K562 (cell line): ENCODE measurements around the gene VWA3A. TPM values are rescaled to one million over a fixed set of nuclear protein-coding genes. Genes with fewer than 3 reads are reported as not detected.

Source experiments
- ASH1L ChIP-seq: fragments of 450-650 bp; IDR thresholded peaks from 2 replicates; pipeline ENCODE4 v1.6.1; 2018; ENCODE audit warnings: borderline replicate concordance, mild to moderate bottlenecking, low read depth; ENCODE audit not compliant: partially characterized antibody
- ETV6 ChIP-seq, 3 experiments: fragments of 150-350 bp in 1 of 3; sonication (generic) in 1 of 3; formaldehyde crosslinking in 1 of 3; IDR thresholded peaks; 2 replicates each; pipeline versions ENCODE4 v1.6.1 to v1.8.0; 2014 to 2022; ENCODE audit warnings: borderline replicate concordance in 2 of 3, low read depth in 2 of 3, antibody characterized with exemption in 1 of 3, low read length in 1 of 3, mild to moderate bottlenecking in 1 of 3, missing genetic modification reagents in 1 of 3
- HNRNPLL ChIP-seq: fragments of 200-400 bp; formaldehyde crosslinking; IDR thresholded peaks from 2 replicates; pipeline ENCODE4 v1.6.1; 2017; ENCODE audit warnings: low read length, low read depth, mild to moderate bottlenecking; ENCODE audit not compliant: poor library complexity, severe bottlenecking
- IRF2 ChIP-seq: sonication (generic); formaldehyde crosslinking; IDR thresholded peaks from 2 replicates; pipeline ENCODE4 v1.8.1; 2022; ENCODE audit warnings: mild to moderate bottlenecking, missing genetic modification reagents
- MNT ChIP-seq, 2 experiments: fragments of 450-650 bp; conservative IDR thresholded peaks; 2 replicates each; pipeline ENCODE4 v1.6.1; 2017; ENCODE audit warnings: mild to moderate bottlenecking in 2 of 2, moderate library complexity in 2 of 2
- MTA3 ChIP-seq: fragments of 450-650 bp; formaldehyde crosslinking; IDR thresholded peaks from 2 replicates; pipeline ENCODE4 v1.6.1; 2017; ENCODE audit warnings: mild to moderate bottlenecking, borderline replicate concordance
- MYC ChIP-seq, 2 experiments: fragments of 250-450 bp in 1 of 2; sonication (Bioruptor Pico) in 1 of 2; IDR thresholded peaks; 2 replicates each; pipeline versions ENCODE4 v1.5.1 to v1.6.1; 2012 to 2021; ENCODE audit warnings: low read depth in 2 of 2, borderline replicate concordance in 1 of 2, improper control_type of control experiment in 1 of 2, low read length in 1 of 2, mild to moderate bottlenecking in 1 of 2, moderate library complexity in 1 of 2
- NCOA1 ChIP-seq: fragments of 450-650 bp; IDR thresholded peaks from 2 replicates; pipeline ENCODE4 v1.6.1; 2016; ENCODE audit warnings: low read depth
- NR1H2 ChIP-seq: sonication (generic); formaldehyde crosslinking; IDR thresholded peaks from 2 replicates; pipeline ENCODE4 v1.4.0; 2020; ENCODE audit warnings: mild to moderate bottlenecking, missing genetic modification reagents
- PHF20 ChIP-seq: fragments of 450-650 bp; IDR thresholded peaks from 2 replicates; pipeline ENCODE4 v1.6.1; 2018; ENCODE audit not compliant: partially characterized antibody
- RBM17 ChIP-seq: fragments of 200-400 bp; formaldehyde crosslinking; IDR thresholded peaks from 2 replicates; pipeline ENCODE4 v1.6.1; 2017; ENCODE audit warnings: low read depth, mild to moderate bottlenecking, low read length, borderline replicate concordance
- RBM25 ChIP-seq: fragments of 200-400 bp; formaldehyde crosslinking; IDR thresholded peaks from 2 replicates; pipeline ENCODE4 v1.6.1; 2018; ENCODE audit warnings: low read length, low read depth, moderate library complexity; ENCODE audit not compliant: severe bottlenecking
- THRB ChIP-seq: fragments of 450-650 bp; formaldehyde crosslinking; conservative IDR thresholded peaks from 2 replicates; pipeline ENCODE4 v1.4.0; 2022; ENCODE audit warnings: mild to moderate bottlenecking, missing genetic modification characterization
- YY1 ChIP-seq, 3 experiments: IDR thresholded peaks; 2 replicates each; pipeline ENCODE4 v1.6.1; 2011; ENCODE audit warnings: low read length in 2 of 3, mild to moderate bottlenecking in 2 of 3, moderate library complexity in 2 of 3, borderline replicate concordance in 1 of 3, control low read depth in 1 of 3, low read depth in 1 of 3; ENCODE audit not compliant: insufficient read depth in 3 of 3, insufficient replicate concordance in 2 of 3, control insufficient read depth in 1 of 3, insufficient read length in 1 of 3; ENCODE audit errors: extremely low read depth in 1 of 3
- ZBTB12 ChIP-seq: fragments of 250-450 bp; sonication (Bioruptor Pico); IDR thresholded peaks from 2 replicates; pipeline ENCODE4 v1.4.0; 2020
- ZBTB7A ChIP-seq: IDR thresholded peaks from 2 replicates; pipeline ENCODE4 v1.6.1; 2011; ENCODE audit warnings: low read depth, mild to moderate bottlenecking, low read length, moderate library complexity, borderline replicate concordance; ENCODE audit not compliant: control insufficient read depth
- ZEB2 ChIP-seq: fragments of 450-650 bp; IDR thresholded peaks from 2 replicates; pipeline ENCODE4 v1.6.1; 2016
- ZNF121 ChIP-seq: sonication (generic); formaldehyde crosslinking; conservative IDR thresholded peaks from 2 replicates; pipeline ENCODE4 v1.8.0; 2022; ENCODE audit warnings: missing genetic modification reagents
- ZNF143 ChIP-seq: sonication (generic); formaldehyde crosslinking; IDR thresholded peaks from 2 replicates; pipeline ENCODE4 v1.9.0; 2022; ENCODE audit warnings: mild to moderate bottlenecking, missing genetic modification reagents
- ZNF174 ChIP-seq: fragments of 250-450 bp; sonication (Bioruptor Pico); IDR thresholded peaks from 2 replicates; pipeline ENCODE4 v1.4.0; 2020; ENCODE audit warnings: mild to moderate bottlenecking
- ZNF316 ChIP-seq: fragments of 450-650 bp; IDR thresholded peaks from 2 replicates; pipeline ENCODE4 v1.6.1; 2016
- ZNF707 ChIP-seq: fragments of 250-450 bp; sonication (Bioruptor Pico); conservative IDR thresholded peaks from 2 replicates; pipeline ENCODE4 v1.8.0; 2022; ENCODE audit warnings: inconsistent platforms, mild to moderate bottlenecking, moderate library complexity
- polyA plus RNA-seq, 8 experiments: library from polyadenylated mRNA; depleted of rRNA in 4 of 8; stranded (reverse) in 5 of 8; unstranded in 3 of 8; fragments of >200 nt; fragmentation: Nextera tagmentation in 2 of 8; fragmentation: Illumina TruSeq in 1 of 8; extraction: Ambion mirVana in 2 of 8; extraction: Trizol in 1 of 8; gene quantifications; 2 replicates each; pipeline versions ENCODE4 v1.2.1 to v1.2.3, GENCODE V29; 2011 to 2014; ENCODE audit warnings: inconsistent platforms in 1 of 8, missing spikeins in 1 of 8
- total RNA-seq, 7 experiments: library from RNA; depleted of rRNA in 6 of 7; stranded (reverse); fragments of >200 nt in 6 of 7; fragmentation: Illumina TruSeq in 2 of 7; extraction: Trizol in 2 of 7; gene quantifications; 2 replicates each; pipeline versions ENCODE4 v1.2.1 to v1.2.3, GENCODE V29; 2011 to 2021; ENCODE audit warnings: low replicate concordance in 1 of 7

VWA3A gene
- total and polyA plus RNA-seq, 9 of the 15 experiments (the other 6 are each of a cell fraction or from before 2014, with no cell fraction given): not detected

DNA sequence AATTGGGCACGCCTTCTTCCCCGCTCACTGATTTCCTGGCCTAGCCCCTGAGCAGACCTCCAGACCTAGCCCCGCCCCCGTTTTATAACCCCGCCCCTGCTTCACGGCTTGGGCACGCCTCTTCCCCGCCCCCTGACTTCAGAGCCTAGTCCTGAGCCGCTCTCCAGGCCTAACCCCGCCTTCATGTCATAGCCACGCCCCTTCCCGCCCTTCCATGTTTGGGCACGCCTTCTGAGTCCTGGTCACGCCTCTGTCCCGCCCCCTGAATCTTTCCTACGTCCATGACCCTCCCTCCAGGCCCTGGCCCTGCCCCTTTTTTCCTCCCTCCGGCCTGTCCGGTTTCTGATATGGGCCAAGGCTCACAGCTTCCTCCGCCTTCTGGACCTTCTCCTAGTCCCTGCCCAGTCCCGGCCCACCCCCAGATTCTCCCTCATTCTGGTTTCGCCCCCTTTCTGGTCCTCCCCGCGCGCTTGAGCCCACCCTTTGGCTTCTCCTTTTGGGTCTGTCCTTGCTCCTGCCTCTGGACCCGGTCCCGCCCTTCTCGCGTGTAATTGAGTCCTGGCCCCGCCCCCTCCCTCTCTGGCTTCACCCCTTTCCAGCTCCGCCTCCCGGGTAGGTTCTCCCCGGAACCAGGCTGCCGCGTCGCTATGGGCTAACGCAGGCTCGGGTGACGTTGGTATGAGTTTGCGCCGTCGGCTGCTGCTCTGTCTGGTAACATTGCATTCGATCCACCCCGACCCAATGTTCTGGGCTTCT is 98.6 kb downstream of the VWA3A start (continued):
- peak; percentile 48 to 70 for TF ChIP-seq MNT (conservative IDR thresholded peaks at IDR 0.05)
- 0 out of 2 replicates have a peak, but pooled peaks have one; percentile 3 for TF ChIP-seq ZNF316
- no peak for TF ChIP-seq NR1H2 (CRISPR knock-in tag)
- TF ChIP-seq ZBTB7A: 0 out of 2 replicates have a peak, but pooled peaks have one; percentile 2
- TF ChIP-seq RBM25: peak; percentile 24
- TF ChIP-seq PHF20: peak; percentile 28
- no peak; the same call in 1 of the 2 replicates for TF ChIP-seq MYC (IDR thresholded peaks at IDR 0.05; ENCODE audit: low read depth, low read length)
- TF ChIP-seq MYC (CRISPR knock-in tag; IDR thresholded peaks at IDR 0.05; ENCODE audit: borderline replicate concordance, low read depth): no peak
- no peak for TF ChIP-seq ETV6 (IDR thresholded peaks at IDR 0.05; ENCODE audit: borderline replicate concordance in 1 of 2, low read depth in 2 of 2, low read length in 1 of 2)
- TF ChIP-seq ETV6 (CRISPR knock-in tag; IDR thresholded peaks at IDR 0.05; ENCODE audit: borderline replicate concordance): no peak
- no peak for TF ChIP-seq IRF2
- peak; percentile 78 for TF ChIP-seq HNRNPLL
- TF ChIP-seq ZNF707 (CRISPR knock-in tag): no peak
- TF ChIP-seq ZEB2: no peak
- TF ChIP-seq ZNF143: no peak
- TF ChIP-seq THRB (CRISPR knock-in tag): 0 out of 2 replicates have a peak, but pooled peaks have one; percentile 15
- TF ChIP-seq ZBTB12 (CRISPR knock-in tag): peak; percentile 59; the same call in 1 of the 2 replicates
- TF ChIP-seq RBM17: no peak
- TF ChIP-seq ASH1L: no peak
- no peak for TF ChIP-seq ZNF121 (CRISPR knock-in tag)
- TF ChIP-seq YY1 (IDR thresholded peaks at IDR 0.05; ENCODE audit: borderline replicate concordance in 1 of 3, control insufficient read depth in 1 of 3, extremely low read depth in 1 of 3, insufficient read depth in 3 of 3, insufficient read length in 1 of 3, insufficient replicate concordance in 2 of 3, low read depth in 1 of 3, low read length in 2 of 3): peak in 1 of 3 experiments; percentile 18
- TF ChIP-seq NCOA1: peak; percentile 53; the same call in 1 of the 2 replicates
- peak; percentile 67; the same call in 1 of the 2 replicates for TF ChIP-seq MTA3
- TF ChIP-seq ZNF174: no peak
